ENCODE data around the gene SLC19A3.

GRCh38 chr2:227642656-227643055 lies 75.2 kb downstream of the SLC19A3 start:
- TF ChIP-seq CTCF (IDR thresholded peaks at IDR 0.05; ENCODE audit: extremely low read depth in 1 of 2, insufficient read depth in 1 of 2, low read depth in 1 of 2, low read length in 2 of 2) (no peak), POLR2A (IDR thresholded peaks at IDR 0.05; ENCODE audit: low read depth, low read length) (no peak), FOS (IDR thresholded peaks at IDR 0.05; ENCODE audit: borderline replicate concordance, insufficient read depth, low read length) (peak; percentile 24), JUN (IDR thresholded peaks at IDR 0.05; ENCODE audit: borderline replicate concordance, insufficient read depth, insufficient read length, low read depth) (no peak), MAX (IDR thresholded peaks at IDR 0.05; ENCODE audit: insufficient read depth, insufficient read length) (no peak), POLR2AphosphoS5 (IDR thresholded peaks at IDR 0.05; ENCODE audit: insufficient read depth, low read depth, low read length) (no peak), EZH2 (IDR thresholded peaks at IDR 0.05; ENCODE audit: borderline replicate concordance, low read depth, low read length, severe bottlenecking) (no peak), MYC (IDR thresholded peaks at IDR 0.05; ENCODE audit: low read depth, low read length) (no peak)

Data from endothelial cell of umbilical vein (primary cell).